ENCODE results near the gene DGCR2.

DNA sequence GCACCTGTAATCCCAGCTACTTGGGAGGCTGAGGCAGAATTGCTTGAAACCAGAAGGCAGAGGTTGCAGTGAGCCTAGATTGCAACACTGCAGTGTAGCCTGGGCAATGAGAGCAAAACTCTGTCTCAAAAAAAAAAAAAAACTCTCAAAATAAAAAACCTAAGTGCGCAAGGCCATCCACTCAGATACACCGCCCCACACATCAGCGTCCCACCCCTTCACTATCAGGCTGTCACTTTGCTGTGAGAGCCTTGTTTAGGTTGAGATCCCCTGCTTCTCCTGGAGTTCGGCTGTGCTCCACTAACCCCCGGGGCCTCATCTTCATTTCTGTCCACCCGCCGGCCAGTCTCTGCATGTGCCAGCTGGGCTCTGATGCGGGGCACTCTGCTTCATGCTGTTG lies 44.2 kb upstream of the DGCR2 start:
- TF ChIP-seq CTCF (conservative IDR thresholded peaks at IDR 0.05 in 1 of 2, IDR thresholded peaks at IDR 0.05 in 1 of 2; ENCODE audit: low read depth in 1 of 2, low read length in 2 of 2), result no peak
- TF ChIP-seq EZH2 (IDR thresholded peaks at IDR 0.05; ENCODE audit: low read length, missing control alignments), result no peak
